ENCODE data around the gene DCLK1. TPM values are rescaled to one million over a fixed set of nuclear protein-coding genes. Genes with fewer than 3 reads are reported as not detected.

Gene DCLK1
- total and polyA plus RNA-seq, 9 donors, result 3.3 to 37.0 (median 20.7) TPM

DNA sequence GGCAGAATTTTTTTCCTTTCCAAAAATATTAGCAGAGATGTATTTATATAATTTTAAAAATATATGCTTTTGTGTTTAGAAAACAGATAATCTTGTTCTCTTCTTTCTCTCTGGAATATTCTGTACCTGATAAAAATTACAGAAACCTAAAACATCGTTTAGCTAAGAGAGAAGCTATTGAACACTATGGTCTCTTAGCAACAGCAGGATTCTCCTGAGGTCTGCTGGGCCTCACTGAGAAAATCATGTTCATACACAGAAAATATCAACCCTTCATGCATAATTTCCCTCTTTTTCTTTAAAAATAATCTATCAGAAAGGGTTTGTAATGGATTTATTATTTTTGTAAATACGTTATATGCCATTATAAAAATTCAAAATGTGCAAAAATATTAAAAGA is 242.2 kb downstream of the DCLK1 start:
- H3K4me1 ChIP-seq (ENCODE audit: insufficient read depth), result no peaks in the 10 kb centered on the region
- H3K27ac ChIP-seq, result no peak overlapping the region
- 36 to 45% (median 41%) methylated on average over 2 of the region's 2 CpGs for WGBS, 3 donors
- H3K9me3 ChIP-seq, result no peaks in the 10 kb centered on the region
- no peak for DNase-seq
- intact Hi-C loops (cut with DNase I), result no loop called here
- TF ChIP-seq, protein P1, sequence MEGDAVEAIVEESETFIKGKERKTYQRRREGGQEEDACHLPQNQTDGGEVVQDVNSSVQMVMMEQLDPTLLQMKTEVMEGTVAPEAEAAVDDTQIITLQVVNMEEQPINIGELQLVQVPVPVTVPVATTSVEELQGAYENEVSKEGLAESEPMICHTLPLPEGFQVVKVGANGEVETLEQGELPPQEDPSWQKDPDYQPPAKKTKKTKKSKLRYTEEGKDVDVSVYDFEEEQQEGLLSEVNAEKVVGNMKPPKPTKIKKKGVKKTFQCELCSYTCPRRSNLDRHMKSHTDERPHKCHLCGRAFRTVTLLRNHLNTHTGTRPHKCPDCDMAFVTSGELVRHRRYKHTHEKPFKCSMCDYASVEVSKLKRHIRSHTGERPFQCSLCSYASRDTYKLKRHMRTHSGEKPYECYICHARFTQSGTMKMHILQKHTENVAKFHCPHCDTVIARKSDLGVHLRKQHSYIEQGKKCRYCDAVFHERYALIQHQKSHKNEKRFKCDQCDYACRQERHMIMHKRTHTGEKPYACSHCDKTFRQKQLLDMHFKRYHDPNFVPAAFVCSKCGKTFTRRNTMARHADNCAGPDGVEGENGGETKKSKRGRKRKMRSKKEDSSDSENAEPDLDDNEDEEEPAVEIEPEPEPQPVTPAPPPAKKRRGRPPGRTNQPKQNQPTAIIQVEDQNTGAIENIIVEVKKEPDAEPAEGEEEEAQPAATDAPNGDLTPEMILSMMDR (IDR thresholded peaks at IDR 0.05), result no peak
- TF ChIP-seq EP300 (IDR thresholded peaks at IDR 0.05), result no peak
- TF ChIP-seq POLR2A (IDR thresholded peaks at IDR 0.05), result no peak
- H3K36me3 ChIP-seq, result no peaks in the 10 kb centered on the region
- H3K27me3 ChIP-seq, result no peaks in the 10 kb centered on the region
- H3K4me3 ChIP-seq, result no peak overlapping the region

DNA sequence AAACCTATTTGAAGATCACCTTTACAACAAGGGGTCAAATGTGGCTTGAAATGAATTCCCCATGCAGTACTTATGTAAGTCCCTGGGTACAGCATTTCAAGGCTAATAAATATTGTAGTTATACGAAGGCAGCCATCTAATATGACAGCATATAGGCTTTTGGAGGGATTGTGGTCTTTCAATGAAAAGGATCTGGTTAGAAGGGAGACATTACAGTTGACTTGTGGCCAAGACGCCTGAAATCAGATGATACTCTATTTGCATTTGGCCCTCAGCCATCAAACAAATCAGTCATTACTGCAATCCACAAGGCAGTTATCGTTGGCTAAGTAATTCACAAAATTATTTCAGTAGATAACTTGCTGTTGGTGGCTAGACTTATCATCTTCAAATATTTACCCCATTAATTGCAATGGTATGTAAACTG is 242.7 kb downstream of the DCLK1 start:
- no peaks in the 10 kb centered on the region for H3K4me1 ChIP-seq (ENCODE audit: insufficient read depth)
- no peak for DNase-seq
- WGBS, 3 donors, result 34 to 42% (median 36%) methylated on average over 3 of the region's 3 CpGs
- no peaks in the 10 kb centered on the region for H3K9me3 ChIP-seq
- intact Hi-C loops (cut with DNase I), result no loop called here
- H3K27me3 ChIP-seq, result no peaks in the 10 kb centered on the region
- TF ChIP-seq, protein P1 (IDR thresholded peaks at IDR 0.05), result no peak
- no peaks in the 10 kb centered on the region for H3K36me3 ChIP-seq
- H3K27ac ChIP-seq, result no peak overlapping the region
- H3K4me3 ChIP-seq, result no peak overlapping the region

DNA sequence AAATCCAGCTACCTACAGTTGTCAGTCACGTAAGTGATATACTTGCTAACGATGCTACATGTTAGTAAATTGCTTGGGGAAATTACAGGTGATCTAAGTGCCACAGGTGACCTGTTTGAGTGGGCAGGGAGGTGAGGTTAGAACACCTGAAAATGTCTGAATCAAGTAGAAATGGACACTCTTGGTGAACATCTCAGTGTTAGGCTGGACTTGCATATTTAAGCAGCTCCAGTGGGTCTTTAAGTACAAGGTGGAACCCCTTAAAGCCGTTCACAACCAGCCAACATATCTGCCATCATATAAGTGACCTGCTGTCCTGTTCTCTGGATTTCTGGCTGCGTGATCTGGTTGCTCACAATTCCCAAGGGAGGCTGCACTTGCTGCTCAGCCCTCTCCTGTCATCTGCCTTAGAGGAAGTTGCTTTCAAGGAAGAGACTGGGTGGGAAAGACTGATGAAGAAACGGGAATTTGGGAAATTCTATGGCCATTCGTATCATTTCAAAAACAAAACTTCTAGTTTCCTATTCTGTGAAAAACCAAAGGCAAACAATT is 244.0 kb downstream of the DCLK1 start:
- TF ChIP-seq POLR2A (IDR thresholded peaks at IDR 0.05) (no peak), EP300 (IDR thresholded peaks at IDR 0.05) (no peak)
- TF ChIP-seq, protein P1 (IDR thresholded peaks at IDR 0.05), result no peak
- intact Hi-C loops (cut with DNase I), result no loop called here
- H3K27me3 ChIP-seq, result no peaks in the 10 kb centered on the region
- 82 to 90% (median 86%) methylated on average over 6 of the region's 6 CpGs for WGBS, 3 donors
- no peak overlapping the region for H3K4me3 ChIP-seq
- no peak for DNase-seq
- no peak overlapping the region for H3K27ac ChIP-seq
- no peaks in the 10 kb centered on the region for H3K4me1 ChIP-seq (ENCODE audit: insufficient read depth)
- no peaks in the 10 kb centered on the region for H3K36me3 ChIP-seq
- no peaks in the 10 kb centered on the region for H3K9me3 ChIP-seq

DNA sequence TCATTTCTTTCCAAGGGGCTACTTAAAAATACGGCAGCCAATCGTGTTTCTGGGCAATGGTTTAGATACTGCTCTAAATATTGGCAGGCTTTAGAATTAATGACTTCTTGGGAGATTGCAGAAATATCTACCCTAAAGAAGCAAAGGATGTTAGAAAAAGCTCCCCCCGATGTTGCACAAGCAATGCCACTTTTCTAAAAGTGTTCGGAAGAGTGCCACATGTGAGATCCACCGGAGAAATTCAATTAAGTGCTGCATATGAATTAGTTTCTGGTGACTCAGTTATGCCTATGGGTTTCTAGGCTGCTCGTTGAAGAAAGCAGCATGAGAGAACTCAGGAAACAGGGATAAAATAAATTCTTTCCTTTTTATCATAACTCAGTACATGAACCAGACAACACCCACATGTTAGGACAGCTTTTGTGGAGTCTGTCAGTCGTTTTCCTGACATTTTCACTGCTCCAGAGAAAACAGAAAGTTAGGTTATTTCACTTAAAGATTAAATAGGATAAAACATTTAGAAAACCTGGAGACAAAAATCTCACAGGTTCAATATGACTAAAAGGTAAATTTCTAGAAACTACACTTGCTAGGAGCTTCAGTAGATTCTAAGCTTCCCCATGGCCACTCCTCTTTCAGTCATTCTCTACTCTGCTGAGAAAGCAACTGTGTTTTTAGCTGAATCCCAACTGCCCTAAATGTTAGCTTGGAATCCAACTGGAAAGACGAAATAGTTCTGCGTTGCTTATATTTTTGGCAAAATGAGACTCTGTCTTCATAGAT is 244.7 kb downstream of the DCLK1 start:
- Histone ChIP-seq H3K27ac (no peak overlapping the region), H3K9me3 (no peaks in the 10 kb centered on the region), H3K4me3 (no peak overlapping the region), H3K4me1 (ENCODE audit: insufficient read depth) (no peaks in the 10 kb centered on the region), H3K36me3 (no peaks in the 10 kb centered on the region), H3K27me3 (no peaks in the 10 kb centered on the region)
- TF ChIP-seq EP300 (IDR thresholded peaks at IDR 0.05) (no peak), POLR2A (IDR thresholded peaks at IDR 0.05) (no peak)
- TF ChIP-seq, protein P1 (IDR thresholded peaks at IDR 0.05), result no peak
- DNase-seq, result no peak
- 68 to 82% (median 78%) methylated on average over 9 of the region's 9 CpGs for WGBS, 3 donors
- intact Hi-C loops (cut with DNase I), result no loop called here
